NCI-H128 (cell line): ENCODE measurements around the gene ZP1.

ENCODE experiments used
- DNase-seq: peaks from one replicate; lab custom pipeline; 2025; ENCODE audit not compliant: unreplicated experiment; lab: John Stamatoyannopoulos, UW

The ZP1 gene

DNA sequence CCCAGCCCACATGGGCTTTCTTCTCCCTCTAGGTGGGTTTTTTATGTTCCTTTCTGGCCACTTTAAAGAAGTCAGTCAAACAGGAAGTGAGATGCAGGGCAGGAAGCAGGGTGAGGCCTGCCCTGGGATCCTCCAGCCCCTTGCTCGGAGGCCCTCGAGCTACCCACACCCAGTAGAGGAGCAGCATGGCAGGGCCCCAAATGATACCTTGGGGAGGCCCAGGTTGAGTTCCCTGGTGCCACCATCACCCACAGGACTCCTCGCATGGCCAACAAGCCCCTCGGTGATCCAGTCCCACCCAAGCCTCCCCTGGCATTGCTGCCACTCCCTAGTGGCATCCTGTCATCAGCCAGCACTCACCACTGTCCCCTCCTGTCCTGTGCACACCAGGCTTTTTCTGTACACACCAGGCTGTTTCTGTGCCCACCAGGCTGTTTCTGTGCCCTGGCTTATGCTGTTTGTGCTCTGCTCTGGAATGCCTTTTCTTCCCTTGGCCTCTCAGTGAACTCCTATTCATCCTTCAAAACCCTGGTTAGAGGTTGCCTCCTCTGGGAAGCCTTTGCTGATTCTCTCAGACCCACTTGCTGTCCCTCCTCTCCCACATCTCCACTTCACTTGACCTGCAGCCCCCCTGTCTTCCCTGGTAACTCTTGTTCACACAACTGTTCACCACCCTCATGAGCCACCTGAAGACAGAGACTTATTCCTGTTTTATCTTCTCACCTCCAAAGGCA, 8.4 kb upstream of the ZP1 start:
- no peak for DNase-seq

DNA sequence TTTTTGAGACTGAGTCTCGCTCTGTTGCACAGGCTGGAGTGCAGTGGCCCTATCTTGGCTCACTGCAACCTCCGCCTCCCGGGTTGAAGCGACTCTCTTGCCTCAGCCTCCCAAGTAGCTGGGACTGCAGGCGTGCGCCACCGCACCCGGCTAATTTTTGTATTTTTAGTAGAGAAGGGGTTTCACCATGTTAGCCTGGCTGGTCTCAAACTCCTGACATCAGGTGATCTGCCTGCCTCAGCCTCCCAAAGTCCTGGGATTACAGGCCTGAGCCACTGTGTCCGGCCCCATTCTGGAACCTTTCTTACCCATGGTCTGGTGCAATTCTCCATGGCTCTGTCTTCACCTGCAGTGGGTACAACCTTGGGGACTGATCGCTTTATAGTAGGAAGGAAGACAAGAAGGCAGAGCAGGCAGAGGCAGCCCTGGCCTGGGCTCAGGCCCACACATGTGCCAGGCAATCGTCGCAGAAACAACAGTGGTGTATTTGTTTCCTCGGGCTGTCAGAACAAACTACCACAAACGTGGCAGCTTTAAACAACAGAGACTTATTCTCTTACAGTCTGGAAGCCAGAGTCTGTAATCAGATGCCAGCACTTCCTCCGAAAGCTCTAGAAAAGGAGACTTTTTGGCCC, 7.6 kb upstream of the ZP1 start:
- DNase-seq = no peak

DNA sequence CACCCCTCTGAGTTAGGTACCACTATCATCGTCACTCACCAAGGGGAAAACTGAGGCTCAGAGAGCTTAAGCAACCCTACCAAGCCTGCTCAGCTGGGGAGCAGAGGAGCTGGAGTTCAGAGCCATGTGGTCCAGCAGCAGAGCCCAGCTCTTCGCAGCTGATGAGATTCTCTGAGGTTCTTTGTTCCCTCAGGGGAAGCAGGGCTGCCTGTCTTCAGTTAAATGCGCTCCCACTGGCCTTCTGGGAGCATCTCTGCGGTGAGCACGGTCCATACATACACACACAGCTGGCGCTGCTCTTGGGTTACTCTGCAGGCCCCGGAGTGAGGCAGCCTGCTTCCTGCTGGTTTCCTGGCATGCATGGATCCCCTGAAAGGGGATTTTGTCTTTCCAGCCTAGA, 6.4 kb upstream of the ZP1 start:
- DNase-seq = no peak

DNA sequence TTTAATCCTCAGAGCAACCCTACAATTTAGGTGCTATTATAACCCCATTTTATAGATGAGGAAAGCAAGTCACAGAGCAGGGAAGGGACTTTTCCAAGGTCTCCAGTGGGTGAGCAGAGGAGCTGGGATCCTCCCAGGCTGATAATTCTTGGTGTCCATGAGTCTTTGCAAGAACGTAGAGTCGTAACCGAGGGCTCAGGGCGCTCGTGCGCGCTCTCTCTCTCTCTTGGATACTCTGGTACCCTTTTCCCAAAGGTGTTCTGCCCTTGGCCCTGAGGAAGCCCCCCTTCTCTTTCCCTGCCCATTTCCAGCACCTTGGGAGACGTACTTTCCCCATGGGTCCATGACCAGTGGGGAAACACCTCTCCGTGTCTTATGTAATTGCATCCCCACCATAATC, 5.2 kb upstream of the ZP1 start:
- DNase-seq = no peak

DNA sequence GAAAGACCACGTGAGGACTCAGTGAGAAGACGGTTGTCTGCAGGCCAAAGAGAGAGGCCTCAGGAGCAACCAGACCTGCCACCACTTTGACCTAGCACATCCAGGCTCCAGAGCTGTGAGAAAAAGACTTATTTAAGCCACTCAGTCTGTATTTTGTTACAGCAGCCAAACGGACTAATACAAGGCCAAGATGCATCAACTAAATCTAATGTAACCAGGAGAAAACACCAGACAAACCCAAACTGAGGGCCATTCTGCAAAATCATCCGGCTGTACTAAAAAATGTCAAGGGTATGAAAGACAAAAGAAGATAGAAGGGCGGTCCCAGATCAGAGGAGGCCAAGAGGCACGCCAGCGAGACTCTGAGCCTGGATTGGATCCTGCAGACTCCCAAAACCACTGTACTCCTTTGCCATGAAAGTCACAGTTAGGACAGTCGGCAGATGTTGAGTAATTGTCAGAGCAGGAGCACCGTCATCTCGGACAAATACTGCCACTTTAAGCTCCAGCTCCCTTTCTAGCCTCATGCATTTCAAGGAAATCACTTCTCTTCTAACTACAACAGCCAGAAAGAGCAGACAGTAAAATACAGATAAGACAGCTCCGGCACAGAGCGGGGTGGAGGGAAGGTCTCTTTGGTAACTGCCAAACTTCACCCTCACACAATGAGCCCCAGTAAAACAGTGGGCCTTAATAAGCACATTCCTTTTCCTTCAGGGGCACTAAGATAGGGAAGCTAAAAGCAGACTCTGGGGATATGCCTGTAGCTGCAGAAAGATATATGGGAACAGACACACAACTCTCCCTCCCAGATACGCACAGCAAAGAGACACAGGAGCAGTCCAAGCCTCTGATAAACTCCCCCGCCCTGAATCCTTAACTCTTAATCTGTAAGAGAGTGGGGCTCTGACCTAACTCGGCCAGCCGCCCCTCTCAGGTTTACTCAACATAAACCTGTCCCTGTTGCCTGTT, 3.5 kb upstream of the ZP1 start:
- no peak for DNase-seq

DNA sequence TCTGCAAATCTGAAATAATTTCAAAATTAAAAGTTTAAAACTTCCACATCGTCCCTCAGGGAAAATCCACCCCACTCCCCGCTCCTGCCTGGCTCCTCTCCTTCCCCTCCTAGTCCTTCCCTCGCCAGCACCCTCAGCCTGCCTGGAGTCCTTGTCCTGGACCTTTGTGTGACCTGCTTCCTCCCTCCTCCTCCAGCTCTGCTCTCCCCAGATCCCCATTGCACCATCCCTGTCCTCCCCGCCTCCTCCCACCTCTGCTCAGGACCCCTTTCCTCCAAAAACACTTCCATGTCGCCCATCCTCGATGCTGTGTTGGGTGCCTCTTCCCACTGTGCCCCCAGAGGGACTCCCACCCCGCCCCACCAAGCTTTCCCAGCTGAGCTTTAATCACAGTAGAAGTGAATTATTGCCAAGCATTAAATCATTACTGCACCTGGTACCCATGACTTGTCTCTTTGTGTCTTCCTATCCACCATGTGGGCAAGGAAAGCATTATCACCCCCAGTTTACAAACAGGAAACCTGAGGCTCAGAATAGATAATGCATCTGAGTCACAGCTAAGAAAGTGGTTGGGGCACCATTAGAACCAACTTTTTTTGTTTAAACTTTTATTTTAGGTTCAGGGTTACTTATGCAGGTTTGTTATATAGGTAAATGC, 2.4 kb upstream of the ZP1 start:
- DNase-seq = no peak

DNA sequence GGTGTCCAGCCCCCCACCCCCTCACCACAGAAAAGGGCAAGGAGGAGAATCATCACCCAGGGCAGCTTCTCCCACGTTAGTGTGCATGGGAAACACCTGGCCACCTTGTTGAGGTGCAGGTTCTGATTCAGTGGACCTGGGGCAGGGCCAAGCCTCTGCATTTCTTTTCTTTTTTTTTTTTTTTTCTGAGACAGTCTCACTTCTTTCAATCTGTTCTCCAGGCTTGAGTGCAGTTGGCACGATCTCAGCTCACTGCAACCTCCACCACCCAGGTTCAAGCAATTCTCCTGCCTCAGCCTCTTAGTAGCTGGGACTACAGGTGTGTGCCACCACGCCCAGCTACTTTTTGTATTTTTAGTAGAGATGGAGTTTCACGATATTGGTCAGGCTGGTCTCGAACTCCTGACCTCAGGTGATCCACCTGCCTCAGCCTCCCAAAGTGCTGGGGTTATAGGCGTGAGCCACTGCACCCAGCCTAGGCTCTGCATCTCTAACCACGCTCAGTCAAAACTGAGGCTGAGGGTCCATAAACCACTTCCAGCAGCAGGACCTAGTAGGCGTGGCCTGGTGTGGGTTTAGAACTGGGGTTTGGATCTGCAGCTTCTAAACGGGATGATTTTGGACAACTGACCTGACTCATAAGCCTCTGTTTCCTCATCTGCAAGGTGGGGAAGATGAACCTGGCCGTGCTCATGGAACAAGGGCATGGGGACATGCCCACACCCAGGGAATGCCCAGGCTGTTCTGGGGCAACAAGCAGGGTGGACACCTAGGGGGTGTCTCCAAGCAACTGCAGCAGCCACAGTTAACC, 734 bp downstream of the ZP1 start:
- DNase-seq = no peak

DNA sequence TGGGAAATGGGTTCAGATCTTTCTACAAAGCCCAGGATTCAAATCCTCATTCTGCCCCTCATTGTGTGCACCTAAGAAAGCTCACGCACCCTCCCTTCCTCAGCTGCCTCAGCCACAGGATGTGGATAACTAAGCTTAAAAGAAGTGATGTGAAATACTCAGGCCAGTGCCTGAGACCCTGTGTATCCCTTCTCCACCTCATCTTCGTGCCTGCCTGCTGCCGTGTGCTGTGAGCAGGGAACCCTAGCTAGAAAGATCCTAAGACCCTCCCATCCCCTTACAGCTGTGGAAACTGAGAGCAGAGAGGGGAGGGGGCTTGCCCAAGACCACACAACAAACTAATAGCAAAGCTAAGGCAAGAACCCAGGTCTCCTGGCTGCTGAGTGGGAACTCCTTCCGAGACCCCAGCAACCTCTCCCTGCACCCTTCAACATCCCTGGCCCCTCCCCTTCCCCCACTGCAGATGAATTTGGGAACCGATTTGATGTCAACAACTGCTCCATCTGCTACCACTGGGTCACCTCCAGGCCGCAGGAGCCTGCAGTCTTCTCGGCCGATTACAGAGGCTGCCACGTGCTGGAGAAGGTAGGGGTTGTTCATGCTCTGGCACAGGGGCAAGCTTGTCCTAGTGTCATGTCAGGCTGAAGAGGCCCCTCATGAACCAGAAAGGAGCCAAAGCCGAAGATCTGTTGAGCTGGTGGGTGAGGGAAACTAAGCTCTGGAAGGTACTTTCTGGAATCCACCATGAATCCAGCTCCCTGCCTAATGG, 1.5 kb downstream of the ZP1 start:
- DNase-seq = no peak

DNA sequence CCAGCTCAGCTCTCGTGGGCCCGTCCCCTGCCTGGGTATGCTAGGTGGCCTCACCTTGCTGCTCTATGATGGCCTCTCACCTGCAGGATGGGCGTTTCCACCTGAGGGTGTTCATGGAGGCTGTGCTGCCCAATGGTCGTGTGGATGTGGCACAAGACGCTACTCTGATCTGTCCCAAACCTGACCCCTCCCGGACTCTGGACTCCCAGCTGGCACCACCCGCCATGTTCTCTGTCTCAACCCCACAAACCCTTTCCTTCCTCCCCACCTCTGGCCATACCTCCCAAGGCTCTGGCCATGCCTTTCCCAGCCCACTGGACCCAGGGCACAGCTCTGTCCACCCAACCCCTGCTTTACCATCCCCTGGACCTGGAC, 2.1 kb downstream of the ZP1 start:
- no peak for DNase-seq

DNA sequence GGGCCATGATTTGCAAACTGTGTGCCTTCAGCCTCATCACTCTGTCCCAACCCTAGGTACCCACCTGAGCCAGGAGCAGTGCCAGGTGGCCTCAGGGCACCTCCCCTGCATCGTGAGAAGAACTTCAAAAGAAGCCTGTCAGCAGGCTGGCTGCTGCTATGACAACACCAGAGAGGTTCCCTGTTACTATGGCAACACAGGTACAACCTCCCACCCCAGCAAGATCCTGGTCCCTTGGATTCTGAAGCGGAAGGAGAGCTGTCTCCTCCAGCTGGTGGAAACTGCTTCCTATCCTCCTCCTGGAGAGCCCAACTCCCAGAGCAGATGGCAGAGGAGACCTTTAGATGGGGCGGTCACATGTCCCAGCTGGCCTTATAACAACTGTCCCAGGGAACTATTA, 2.9 kb downstream of the ZP1 start:
- no peak for DNase-seq

DNA sequence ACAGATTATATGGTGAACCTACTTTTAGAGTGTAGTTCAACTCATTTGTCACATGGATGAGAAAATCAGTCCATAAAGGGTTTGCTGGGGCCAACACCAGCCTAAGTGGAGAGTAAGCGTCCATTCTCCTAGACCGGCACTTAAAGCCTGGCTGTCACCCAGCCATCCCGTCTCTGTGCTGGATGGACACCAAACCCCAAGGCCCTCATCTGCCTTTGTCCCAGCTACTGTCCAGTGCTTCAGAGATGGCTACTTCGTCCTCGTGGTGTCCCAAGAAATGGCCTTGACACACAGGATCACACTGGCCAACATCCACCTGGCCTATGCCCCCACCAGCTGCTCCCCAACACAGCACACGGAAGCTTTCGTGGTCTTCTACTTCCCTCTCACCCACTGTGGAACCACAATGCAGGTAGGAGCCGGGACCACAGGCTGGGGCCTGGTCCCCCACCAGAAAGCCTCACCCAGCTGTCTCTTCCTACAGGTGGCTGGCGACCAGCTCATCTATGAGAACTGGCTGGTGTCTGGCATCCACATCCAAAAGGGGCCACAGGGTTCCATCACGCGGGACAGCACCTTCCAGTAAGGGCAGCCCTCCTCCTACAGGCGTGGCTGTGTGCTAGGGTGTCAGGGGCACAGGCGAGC, 3.5 kb downstream of the ZP1 start:
- no peak for DNase-seq

DNA sequence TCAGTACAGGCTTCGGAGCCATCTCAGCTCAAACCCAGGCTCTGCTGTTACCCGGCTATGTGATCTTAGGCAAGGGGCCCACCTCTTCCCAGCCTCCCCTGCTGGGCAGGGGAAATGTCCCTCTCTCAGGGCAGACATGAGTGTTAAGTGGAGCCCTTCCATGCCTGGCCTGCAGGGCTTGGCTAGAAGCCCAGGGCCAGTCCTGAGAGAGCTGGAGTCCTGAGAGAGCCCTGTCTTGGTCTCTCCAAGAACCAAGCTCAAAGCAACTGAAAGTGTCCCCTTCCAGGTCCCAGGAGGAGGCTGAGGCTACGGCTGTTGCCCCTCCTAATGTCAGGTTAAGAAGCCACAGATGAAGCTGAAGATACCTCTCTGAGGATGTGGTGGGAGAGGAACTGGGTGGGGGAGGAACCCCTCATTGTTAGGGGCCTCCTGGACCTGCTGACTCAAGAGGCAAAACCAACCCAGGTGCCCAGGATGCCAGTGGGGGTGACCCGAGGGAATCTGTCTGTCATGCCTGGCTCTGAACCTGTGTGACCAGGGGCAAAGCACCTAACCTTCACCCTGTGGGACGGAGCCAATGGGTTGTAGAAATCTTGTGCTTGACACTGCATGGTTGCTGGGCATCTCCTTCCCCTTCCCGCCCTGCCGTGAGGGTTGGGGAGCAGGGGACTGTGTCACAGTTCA, 4.2 kb downstream of the ZP1 start:
- DNase-seq = no peak

DNA sequence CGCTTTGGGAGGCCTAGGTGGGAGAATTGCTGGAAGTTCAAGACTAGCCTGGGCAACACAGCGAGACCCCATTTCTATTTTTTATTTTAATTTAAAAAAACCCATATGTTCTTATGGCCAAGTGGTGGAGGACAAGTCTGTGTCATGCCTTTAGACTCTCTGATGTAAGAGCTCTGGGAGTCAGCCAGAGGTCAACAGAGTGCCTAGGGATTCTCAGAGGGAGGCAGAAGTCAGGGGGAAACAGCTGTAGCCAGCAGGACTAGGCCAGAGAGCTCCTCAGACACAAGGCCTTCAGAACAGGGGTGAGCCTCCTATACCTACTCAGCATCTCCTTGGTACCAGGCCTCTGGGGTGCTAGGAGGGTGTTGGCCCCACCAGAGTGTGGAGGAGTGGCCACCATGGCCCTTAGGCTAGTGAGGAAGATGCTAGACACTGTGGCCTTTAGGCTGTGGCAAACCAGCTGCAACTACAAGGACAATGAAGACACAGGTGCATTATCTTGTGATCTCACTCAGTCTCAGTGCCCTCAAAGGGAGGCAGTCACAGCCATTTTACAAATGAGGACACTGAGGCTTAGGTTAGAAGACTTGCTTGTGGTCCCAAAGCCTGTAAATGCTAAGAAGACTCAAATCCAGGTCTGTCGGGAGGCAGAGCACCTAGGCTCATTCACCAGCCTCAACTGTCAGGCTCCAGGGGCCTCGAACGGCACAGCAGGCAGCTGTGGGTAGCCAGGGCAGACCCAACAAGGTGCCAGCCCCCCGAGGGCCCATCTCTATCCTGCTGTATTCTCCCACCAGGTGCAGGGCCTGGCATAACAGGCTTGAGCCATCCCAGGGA, 5.0 kb downstream of the ZP1 start:
- no peak for DNase-seq

DNA sequence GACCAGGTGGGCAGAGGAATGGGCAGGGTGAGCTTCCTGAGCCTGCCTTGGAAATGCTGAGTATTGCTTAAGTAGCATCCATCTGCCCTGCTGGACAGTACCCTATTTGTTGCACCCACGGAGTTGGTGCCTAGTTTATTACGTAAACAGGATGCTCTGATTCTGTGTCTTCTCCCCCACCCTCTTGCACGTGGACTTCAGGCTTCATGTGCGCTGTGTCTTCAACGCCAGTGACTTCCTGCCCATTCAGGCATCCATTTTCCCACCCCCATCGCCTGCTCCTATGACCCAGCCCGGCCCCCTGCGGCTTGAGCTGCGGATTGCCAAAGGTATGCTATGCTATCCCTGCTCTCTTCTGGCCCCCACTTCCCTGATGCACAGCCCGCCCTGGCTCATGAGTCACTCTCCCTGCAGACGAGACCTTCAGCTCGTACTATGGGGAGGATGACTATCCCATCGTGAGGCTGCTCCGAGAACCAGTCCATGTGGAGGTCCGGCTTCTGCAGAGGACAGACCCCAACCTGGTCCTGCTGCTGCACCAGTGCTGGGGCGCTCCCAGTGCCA, 5.7 kb downstream of the ZP1 start:
- no peak for DNase-seq

DNA sequence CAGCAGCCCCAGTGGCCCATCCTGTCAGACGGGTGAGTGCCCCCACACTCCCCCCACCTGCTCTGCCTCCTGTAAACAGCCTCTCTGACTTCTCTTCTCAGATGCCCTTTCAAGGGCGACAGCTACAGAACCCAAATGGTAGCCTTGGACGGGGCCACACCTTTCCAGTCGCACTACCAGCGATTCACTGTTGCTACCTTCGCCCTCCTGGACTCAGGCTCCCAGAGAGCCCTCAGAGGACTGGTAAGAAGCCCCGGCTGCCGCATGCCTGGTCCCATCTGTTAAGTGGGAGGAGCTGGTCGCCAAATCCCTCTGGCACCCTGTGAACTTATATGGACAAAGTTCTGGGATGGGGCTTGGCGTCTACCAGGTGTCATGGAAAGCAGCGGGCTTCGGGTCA, 6.2 kb downstream of the ZP1 start:
- no peak for DNase-seq

DNA sequence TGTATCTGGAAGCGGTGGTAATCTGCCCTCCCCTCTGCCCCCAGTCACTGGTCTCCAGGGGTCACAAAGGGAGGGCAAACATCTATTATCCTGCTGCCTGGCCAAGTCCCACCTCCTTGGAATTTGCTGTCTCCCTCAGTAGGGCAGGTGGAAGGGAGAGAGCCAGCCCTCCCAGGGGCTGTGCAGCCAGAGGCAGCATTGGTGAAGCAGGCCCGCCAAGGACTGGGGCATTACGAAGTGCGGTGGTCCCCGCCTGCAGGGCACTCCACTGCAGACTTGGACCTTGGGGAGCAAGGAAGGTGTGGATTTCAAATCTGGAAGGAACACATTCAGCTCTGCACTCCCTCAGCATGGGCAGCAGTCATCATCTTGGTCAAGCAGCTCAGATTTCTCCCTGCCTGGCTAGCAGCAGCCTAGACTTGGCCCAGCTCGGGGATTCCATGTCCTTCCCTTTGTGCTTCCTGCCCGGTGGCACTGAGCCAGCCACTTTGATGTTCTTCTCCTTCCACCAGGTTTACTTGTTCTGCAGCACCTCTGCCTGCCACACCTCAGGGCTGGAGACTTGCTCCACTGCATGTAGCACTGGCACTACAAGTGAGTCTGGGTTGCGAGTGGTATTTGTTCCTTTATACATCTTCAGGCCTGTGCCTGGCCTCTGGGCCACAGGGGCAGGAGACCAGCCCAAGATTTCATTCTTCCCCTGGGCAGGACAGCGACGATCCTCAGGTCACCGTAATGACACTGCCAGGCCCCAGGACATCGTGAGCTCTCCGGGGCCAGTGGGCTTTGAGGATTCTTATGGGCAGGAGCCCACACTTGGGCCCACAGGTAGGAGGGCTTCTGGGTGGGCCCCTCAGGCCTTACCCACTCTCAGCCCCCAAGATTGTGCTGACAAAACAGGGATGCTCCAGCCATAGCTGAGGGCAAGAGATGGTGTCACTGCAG, 7.4 kb downstream of the ZP1 start:
- DNase-seq = no peak
